ENCODE measurements around the gene NHEJ1.

The NHEJ1 gene

DNA sequence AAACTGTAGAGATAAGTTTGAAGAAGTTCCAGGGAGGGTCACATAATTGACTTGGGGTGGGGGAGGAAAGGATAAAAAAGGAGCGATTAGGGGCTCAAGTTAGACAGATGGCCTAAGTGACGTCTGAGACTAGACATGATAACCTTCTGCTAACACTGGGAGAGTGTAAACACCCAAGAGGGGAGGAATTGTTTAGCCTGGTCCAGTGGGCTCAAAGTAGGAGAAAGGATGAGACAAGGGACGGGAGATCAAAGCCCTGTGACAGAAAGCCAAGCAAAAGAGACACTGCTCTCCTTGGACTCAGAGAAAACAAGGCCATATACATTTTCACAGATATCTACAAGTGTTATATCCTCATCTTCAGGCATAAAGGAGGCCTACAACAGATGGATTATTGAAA is 54.4 kb downstream of the NHEJ1 start:
- no peak overlapping the region for H3K4me3 ChIP-seq (ENCODE audit: control insufficient read depth, low read depth, low read length)
- TF ChIP-seq, protein P1, sequence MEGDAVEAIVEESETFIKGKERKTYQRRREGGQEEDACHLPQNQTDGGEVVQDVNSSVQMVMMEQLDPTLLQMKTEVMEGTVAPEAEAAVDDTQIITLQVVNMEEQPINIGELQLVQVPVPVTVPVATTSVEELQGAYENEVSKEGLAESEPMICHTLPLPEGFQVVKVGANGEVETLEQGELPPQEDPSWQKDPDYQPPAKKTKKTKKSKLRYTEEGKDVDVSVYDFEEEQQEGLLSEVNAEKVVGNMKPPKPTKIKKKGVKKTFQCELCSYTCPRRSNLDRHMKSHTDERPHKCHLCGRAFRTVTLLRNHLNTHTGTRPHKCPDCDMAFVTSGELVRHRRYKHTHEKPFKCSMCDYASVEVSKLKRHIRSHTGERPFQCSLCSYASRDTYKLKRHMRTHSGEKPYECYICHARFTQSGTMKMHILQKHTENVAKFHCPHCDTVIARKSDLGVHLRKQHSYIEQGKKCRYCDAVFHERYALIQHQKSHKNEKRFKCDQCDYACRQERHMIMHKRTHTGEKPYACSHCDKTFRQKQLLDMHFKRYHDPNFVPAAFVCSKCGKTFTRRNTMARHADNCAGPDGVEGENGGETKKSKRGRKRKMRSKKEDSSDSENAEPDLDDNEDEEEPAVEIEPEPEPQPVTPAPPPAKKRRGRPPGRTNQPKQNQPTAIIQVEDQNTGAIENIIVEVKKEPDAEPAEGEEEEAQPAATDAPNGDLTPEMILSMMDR (IDR thresholded peaks at IDR 0.05; ENCODE audit: control insufficient read depth, insufficient read depth, low read depth, low read length, missing control alignments) = no peak
- no peak for DNase-seq (ENCODE audit: low read depth)

- DNase-seq (ENCODE audit: low read depth) = no peak
- TF ChIP-seq, protein P1 (IDR thresholded peaks at IDR 0.05; ENCODE audit: control insufficient read depth, insufficient read depth, low read depth, low read length, missing control alignments) = peak; percentile 83
- no peak overlapping the region for H3K4me3 ChIP-seq (ENCODE audit: control insufficient read depth, low read depth, low read length)
Observed at GRCh38 chr2:219104107-219105035, 56.2 kb downstream of the NHEJ1 start.

- DNase-seq (ENCODE audit: low read depth) = peak; percentile 42
- TF ChIP-seq, protein P1 (IDR thresholded peaks at IDR 0.05; ENCODE audit: control insufficient read depth, insufficient read depth, low read depth, low read length, missing control alignments) = no peak
Observed at GRCh38 chr2:219099329-219099728, 61.3 kb downstream of the NHEJ1 start.

DNA sequence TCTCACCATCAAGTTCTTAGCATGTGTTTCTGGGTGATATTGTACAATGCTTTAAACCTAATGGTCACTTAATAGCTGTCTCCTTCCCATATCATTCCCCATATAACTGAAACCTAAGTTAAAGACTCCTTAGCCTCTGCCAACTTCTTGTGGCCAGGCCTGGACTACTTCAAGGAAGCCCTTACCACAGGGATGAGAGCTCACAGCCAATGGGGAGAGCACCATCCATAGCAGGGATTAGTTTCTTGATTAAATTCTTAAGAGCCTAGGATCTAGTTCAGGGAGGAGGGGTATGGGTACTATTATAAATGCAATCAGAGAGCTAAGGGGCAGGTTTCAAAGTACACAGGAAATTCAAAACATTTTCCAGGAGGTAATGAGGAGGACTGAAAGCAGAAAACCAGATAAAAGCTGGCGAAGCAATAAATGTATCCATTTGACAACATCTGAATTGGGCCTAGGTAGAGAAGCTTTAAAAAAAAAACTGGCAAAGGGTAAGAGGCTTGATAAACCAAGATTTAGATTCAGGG is 65.1 kb downstream of the NHEJ1 start:
- TF ChIP-seq, protein P1 (IDR thresholded peaks at IDR 0.05; ENCODE audit: control insufficient read depth, insufficient read depth, low read depth, low read length, missing control alignments) = no peak
- H3K4me3 ChIP-seq (ENCODE audit: control insufficient read depth, low read depth, low read length) = no peak overlapping the region
- DNase-seq (ENCODE audit: low read depth) = no peak

More at GRCh38 chr2:219099329-219099728, 61.3 kb downstream of the NHEJ1 start:
- no peak overlapping the region for H3K4me3 ChIP-seq (ENCODE audit: control insufficient read depth, low read depth, low read length)

GRCh38 chr2:219094171-219094570 is 66.4 kb downstream of the NHEJ1 start:
- TF ChIP-seq, protein P1 (IDR thresholded peaks at IDR 0.05; ENCODE audit: control insufficient read depth, insufficient read depth, low read depth, low read length, missing control alignments) = no peak
- no peak for DNase-seq (ENCODE audit: low read depth)
- no peak overlapping the region for H3K4me3 ChIP-seq (ENCODE audit: control insufficient read depth, low read depth, low read length)

DNA sequence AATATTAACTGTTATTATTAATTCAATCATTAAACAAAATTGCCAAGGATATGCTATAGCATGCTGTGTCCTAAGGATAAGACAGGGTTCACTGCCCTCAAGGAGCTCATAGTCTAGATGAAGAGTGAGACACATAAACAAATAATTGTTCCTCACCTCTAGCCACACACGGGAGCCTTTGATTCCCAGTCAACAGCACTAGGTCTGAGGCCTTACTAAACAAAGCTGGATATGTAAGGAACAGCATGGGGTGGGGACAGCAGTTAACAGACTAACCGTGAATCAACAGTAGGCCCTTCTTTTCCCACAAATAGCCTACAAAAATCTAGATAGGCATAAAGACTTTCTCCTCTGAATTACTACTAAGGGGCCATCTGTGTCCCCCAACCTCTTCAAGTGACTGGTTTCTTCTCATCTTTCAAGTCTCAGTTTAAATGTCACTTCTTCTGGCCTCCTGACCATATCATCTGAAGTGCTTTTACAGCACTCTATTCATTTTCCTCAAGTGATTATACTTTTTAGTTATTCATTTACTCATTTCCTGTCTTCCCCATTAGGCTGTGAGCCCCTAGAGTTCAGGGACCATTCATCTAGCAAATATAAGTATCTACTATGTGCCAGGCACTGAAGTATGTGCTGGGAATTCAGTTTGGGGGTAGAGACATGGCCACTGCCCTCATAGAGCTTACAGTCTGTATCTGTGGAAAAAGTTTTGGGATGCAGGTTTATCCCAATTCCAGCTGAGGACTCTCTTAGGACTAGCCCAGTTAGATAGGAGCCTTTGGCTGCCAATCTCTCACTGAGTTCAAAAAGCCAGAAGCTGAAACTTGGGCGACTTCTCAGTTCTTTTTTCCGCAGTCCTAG is 69.9 kb downstream of the NHEJ1 start:
- TF ChIP-seq, protein P1 (IDR thresholded peaks at IDR 0.05; ENCODE audit: control insufficient read depth, insufficient read depth, low read depth, low read length, missing control alignments) = no peak

More for the DNA sequence above, 69.9 kb downstream of the NHEJ1 start:
- no peak for DNase-seq (ENCODE audit: low read depth)
- no peak overlapping the region for H3K4me3 ChIP-seq (ENCODE audit: control insufficient read depth, low read depth, low read length)
